HG03066 (cell line): ENCODE results near the gene SGTA.
"Not testable (repeated sequence)": the region's sequence is repeated elsewhere in the genome, so short reads cannot be mapped to it uniquely, and the experiment has no call there.

Experiments used
- ATAC-seq: cut with Tn5 transposase; IDR thresholded peaks from one replicate; pipeline ENCODE4 v1.9.1; 2021; ENCODE audit warnings: low read depth; ENCODE audit not compliant: unreplicated experiment

Gene SGTA

DNA sequence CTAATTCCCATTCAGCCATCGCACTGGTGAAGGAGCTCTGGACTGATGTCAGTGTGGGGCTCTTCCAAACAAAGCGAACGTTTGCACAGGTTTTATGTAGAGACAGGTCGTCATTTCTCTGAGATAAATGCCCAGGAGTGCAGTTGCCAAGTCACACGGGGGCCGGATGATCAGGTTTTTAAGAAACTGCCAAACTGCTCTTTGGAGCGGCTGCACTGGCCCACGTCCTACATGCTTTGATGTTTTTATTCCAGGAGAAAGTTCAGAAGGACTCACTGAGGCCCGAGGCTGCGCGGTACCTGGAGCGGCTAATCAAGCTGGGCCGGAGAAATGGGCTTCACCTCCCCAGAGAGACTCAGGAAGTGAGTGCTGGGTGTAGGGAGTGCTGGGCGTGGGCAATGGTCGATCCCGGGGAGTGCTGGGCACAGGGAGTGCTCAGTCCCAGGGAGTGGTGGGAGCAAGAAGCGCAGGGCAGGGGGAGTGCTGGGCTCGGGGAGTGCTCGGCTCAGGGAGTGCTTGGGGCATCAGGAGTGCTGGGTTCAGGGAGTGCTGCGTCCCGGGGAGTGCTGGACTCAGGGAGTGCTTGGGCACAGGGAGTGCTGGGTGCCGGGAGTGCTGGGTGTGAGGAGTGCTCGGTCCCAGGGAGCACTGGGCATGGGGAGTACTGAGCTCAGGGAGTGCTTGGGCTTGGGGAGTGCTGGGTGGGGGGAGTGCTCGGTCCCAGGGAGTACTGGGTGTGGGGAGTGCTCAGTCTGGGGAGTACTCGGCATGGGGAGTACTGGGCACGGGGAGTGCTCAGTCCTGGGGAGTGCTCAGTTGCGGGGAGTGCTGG is 13.0 kb upstream of the SGTA start:
- ATAC-seq = no peak

DNA sequence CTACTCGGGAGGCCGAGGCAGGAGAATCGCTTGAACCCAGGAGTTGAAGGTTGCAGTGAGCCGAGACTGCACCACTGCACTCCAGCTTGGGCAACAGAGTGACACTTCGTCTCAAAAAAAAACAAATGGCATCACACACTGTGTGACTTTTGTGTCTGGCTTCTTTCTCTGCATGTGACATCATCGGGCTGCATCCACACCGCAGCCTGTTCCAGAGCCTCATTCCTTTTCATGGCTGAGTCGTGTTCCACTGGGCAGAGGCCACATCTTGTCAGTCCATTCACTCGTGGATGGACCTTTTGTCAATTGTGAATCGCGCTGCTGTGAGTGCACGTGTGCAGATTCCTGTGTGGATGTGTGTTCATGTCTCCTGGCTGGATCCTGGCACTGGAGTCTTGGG is 10.5 kb upstream of the SGTA start:
- ATAC-seq = no peak

DNA sequence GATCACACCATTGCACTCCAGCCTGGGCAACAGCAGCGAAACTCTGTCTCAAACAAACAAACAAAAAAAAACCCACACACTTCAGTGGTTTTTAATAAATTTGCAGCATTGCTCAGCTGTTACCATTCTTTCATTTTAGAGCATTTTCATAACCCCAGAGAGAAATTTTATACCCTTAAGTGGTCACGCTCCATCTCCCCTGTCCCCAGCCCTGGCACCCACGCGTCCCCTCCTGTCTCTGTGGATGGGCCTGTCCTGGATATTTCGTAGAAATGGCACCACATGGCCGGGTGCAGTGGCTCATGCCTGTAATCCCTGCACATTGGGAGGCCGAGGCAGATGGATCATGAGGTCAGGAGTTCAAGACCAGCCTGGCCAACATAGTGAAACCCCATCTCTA is 10.1 kb upstream of the SGTA start:
- no peak for ATAC-seq

DNA sequence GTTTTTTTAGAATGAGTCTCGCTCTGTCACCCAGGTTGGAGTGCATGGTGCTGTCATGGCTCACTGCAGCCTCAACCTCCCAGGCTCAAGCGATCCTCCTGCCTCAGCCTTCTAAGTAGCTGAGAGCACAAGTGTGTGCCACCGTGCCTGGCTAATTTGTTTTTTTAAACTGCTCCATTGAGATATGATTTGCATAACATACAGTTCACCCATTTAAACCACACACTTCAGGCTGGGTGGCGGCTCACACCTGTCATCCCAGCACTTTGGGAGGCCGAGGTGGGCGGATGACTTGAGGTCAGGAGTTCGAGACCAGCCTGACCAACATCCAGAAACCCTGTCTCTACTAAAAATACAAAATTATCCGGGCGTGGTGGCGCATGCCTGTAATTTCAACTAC is 9.6 kb upstream of the SGTA start:
- not testable (repeated sequence) for ATAC-seq

DNA sequence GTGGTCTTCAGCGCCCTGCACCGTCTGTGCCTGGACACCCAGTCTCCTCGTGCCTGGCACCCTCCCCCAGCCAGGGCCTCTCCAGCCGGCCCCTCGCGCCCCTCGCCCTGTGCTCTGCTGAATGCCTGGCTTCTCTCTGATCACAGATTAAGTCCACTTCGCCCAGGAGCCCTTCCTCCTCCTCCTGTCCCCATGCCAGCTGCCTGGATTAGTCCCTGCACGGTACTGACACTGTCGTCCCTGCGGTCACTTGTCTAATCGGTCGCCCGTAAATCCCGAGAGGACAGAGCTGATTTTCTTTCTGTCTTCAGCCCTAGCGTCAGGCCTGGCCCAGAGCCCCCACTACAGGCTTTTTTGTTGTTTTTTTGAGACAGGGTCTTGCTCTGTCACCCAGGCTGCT is 8.8 kb upstream of the SGTA start:
- ATAC-seq = no peak

DNA sequence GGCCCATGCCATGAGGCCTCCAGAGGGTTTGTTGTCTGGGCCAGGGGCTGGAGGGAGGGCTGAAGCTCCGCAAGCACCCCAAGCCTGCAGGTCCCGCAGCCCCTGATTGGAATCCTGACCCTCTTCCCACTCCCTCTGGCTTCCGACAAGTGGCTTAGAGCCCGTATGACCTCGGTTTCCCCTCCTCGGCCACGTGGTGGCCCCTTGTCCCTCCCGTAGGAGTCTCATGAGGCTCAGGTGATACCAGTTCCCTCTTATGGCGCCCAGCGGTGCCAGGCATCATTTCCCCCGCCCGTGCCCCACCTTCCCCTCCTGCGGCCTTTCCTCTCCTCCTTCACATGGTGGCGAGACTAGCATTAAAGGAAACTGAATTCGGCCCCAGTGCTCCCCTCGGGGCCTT is 8.4 kb upstream of the SGTA start:
- ATAC-seq = no peak

DNA sequence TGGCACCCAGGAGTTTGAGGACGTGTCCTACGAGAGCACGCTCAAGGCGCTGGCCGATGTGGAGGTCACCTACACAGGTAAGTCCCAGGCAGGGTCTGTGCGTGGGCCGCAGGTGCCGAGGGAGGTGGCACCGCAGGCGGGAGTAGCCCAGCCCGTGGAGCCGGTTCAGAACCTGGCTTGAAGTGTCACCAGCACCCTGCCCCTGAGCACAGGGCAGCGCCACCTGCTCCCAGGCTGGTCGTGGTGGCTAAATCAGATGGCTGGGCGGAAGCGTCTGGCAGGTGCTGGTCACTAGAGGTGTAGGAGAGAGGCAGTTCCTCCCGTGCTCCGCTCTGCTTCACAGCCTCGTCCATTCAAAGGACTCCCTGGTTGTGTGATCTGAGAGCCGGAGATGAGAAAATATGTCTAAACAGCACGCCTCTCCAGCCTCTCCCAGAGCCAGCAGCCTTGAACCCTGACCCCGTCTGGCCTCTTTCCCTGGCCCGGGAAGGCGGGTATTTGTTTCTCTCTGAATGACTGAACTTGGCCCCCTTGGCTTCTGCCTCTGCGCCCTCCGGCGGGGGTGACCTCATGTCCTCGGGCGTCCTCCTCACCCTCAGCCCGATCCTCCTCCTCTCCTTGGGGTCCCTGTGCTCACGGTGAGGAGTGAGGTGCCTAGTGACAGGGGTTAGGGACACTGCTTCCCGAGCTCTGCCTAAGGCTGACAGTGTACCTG is 7.6 kb upstream of the SGTA start:
- ATAC-seq = no peak

DNA sequence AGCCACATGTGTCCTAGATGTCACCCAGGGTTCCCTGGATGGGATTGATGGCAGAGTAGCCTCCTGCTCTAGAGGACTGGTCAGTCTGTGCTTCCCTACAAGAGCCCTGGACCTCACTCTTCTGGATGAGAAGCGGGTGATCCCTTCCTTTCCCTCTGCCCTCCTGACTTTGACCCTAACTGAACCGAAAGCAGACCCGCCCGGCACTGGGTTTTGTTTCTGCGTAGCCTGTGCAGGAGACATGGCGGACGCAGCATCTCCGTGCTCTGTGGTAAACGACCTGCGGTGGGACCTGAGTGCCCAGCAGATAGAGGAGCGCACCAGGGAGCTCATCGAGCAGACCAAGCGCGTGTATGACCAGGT is 7.1 kb upstream of the SGTA start:
- no peak for ATAC-seq

DNA sequence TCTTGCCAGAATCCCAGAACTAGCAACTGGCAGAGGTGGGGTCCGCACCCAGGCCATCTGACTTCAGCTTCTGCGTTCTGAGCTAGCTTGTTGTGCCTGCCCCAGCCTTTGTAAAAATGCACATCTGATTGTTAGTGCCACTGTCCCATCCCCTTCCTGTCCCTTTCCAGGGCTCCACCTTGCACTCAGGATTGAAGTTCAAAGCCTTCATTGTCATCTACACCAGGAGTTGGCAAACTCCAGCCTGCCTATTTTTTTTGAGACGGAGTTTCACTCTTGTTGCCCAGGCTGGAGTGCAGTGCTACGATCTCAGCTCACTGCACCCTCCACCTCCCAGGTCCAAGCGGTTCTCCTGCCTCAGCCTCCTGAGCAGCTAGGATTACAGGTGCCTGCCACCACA is 5.2 kb upstream of the SGTA start:
- no peak for ATAC-seq

DNA sequence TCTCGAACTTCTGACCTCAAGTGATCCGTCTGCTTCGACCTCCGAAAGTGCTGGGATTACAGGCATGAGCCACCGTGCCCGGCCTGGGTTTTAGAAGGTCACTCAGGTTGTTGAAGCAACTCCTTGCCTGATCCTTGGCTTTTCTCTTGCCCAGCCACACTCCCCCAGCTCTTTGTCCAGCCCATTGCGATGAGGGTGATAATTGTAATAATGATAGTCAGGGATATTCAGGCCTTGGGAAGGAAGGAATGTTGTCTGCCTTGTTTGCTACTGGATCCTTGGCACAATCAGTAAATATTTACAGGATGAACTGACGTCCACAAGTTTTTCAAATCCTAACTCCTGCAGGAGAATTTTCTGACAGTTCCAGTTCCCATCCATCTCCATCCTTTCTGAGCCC is 4.0 kb upstream of the SGTA start:
- ATAC-seq = no peak

DNA sequence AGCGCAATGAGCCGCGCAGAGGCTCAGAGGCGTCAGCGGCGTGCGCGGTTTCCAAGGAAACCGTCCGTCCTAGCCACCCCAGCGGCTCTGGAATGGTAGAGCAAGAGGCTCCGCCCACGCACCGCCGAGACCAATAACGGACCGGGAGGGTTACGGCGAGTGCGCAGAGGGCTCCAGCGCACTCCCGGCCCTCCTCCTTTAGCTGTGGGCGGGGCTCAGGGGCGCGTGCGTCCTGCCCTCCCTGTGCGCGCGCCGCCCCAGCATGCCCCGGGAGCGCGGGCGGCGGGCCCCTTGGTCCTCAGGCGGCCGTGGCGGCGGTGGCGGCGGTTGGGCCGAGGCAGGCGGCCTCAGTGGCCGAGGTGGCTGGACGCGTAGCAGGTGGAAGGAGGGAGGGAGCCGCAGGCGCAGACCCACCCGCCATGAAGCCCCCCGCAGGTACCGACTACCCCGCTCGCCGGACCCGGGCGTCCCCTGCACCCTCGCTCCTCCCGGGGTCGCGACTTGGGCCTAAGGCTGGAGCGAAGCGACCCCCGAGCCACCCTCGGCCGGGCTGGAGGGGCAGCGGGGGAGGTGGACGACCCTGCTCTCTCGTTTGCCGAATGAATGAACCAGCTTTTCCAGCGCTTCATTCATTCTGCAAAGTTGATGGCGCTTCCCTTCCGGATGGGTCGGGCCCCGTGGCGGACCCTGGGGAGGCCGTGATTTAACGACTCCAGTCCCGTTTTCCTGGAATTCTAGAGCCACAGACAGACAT is 2.3 kb upstream of the SGTA start, which contains the start of gene THOP1:
TSS of gene THOP1 (plus strand) at position 260 of the 754 bp plus-strand sequence. CDS start at position 420, 160 bp downstream.
- peak; percentile 51 for ATAC-seq

DNA sequence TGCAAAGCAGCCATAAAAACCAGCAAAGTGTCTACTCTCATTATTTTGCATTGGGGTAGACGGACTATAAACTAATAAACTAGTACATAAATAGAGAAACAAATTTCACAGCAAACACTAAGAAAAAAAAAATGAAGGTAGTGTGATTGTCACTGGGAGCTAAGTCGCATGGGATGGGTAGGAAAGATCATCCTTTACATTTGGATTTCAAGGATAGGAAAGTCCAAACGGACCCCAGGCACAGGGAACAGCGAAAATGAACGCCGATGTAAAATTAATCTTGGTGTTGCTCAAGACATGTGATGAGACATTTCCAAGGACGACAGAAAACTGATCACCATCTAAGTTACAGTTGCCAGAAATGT is 690 bp upstream of the SGTA start:
- no peak for ATAC-seq

DNA sequence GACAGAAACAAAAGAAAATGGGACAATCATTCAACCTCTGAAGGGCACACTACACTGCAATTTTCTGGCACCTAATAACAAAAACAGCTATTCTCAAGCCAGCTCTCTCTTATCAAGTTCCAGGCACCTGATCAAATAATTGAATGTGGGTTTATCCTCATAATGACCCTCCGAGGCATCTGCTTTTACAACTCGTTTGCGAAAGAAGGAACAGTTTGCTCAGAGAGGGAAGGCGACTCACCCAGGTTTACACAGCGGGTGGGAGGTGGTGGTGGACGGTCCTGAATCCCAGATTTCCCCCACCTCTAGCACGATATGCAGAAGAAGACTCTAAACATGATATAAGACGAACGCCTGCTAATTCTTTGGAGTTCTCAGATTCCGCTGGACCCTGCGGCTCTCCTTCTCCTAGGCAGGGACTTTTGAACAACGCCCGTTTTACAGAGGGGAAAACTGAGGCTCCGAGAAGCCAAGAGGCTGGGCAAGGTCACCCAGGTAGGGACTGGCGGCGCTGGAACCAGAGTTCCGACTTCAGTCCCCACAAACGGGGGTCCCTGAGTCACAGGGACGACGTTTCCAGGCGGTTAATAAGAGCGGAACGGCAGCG is 641 bp downstream of the SGTA start:
- no peak for ATAC-seq

DNA sequence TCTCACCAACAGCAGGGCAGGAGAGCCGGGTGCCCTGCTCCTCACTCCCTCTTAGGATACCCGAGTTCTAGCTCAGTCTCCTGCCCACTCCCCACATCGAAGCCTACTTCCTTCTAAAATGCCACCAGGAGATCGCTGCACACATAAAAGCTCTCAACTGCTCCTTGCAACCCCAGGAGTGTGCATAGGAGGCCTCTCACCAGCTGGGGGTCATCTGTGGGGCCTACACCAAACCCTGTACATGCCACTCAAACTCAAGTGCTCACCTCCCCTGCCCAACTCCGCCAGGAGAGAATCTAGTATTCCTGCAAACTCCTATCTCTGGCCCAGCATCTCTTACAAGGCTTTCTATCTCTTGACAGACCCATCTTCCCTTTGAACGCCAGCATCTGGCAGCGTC is 2.8 kb downstream of the SGTA start:
- ATAC-seq = no peak

DNA sequence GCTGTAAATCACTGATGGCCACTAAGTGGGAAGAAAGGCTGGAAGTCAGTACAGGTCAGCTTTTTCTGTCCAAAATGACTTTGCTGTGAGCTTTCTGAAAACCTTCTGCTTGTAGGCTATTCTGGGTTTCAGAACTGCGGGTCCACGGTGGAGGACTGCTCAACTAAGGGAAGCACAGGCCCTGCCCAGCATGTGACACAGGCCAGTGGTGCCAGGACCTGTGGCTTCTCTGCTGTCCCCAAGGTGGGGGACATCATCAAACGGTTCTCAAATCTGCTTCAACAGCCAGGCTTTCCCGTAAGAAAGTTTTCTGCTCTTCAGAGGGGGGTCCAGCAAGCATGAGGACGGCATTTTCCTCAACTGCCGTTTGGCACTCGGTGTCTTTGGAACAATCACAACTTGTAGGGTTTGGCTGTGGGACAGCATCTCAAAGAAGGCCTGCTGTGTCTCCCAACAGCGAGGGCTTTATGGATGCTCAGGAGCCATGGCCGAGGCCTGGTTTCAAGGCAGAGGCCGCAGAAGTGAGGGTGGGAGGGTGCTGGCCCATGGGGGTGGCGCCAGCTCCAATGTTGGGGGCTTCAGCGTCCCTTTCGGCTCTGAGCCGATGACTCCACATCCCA is 3.8 kb downstream of the SGTA start:
- ATAC-seq = no peak

DNA sequence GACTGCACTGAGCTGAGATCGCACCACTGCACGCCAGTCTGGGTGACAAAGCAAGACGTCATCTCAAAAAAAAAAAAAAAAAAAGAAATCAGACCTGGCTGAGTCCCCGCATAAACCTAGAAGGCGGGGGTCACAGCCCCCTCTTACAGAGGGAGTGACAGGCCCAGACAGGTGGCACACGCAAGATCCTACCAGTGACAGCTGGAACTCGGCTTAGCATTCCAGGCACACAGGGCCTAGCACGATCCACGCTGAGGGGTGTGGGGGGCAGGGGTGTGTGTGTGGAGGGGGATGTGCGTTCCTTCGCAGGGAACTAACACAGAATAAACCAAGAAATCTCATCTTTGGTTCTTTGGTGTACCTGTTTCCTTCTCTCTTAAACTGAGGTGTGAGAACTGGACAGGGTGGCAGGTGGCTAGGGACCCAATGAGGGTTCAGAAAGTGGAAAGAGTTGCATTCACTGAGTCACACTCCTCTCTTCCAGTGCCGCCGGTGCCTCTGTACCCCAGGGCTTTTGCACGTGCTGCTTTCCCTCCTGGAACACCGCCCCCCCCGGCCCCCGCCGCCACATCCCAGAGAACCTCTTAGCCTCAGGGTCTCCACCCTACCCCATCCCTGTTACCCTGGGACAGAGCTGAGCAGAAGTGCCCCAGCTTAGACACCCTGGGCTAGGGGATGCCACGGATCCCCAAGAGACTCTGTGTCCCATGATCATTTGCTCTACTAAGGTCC is 5.0 kb downstream of the SGTA start:
- ATAC-seq = no peak

DNA sequence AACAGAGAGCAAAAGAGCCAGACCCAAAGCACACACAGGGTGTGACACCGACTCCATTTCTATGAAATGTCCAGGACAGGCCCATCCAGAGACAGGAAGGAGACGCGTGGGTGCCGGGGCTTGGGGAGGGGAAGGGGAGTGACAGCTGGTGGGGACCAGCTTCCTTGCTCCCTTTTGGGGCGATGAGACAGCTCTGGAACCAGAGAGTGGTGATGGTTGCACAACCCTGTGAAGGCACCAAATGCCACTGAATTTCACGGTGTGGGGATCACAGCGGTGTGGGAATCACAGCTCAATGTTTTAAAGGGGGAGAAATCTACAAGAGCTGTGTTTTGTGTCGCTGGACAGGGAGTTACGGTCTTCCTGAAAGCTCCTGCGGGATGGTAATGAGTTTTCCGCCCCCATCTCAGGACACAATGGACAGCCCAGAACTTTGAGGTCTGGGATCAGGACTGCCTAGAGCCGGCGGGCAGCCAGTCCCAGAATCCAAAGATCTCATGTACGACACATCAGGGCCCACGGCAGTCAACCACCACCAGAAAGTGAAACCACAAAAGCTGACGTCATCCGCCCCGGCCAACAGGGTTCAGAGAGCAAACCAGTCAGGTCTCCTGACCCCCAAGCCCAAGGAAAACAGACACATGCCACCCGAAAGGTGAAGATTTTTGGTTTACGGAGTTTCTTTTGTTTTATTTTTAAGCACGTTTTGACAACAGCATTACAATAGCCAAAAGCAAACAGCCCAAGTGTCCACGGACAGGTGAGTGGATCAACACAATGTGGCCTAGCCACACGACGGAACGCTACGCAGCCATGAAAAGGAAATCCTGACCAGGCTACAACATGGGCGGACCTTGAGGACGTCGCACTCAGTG is 7.3 kb downstream of the SGTA start:
- ATAC-seq = no peak

DNA sequence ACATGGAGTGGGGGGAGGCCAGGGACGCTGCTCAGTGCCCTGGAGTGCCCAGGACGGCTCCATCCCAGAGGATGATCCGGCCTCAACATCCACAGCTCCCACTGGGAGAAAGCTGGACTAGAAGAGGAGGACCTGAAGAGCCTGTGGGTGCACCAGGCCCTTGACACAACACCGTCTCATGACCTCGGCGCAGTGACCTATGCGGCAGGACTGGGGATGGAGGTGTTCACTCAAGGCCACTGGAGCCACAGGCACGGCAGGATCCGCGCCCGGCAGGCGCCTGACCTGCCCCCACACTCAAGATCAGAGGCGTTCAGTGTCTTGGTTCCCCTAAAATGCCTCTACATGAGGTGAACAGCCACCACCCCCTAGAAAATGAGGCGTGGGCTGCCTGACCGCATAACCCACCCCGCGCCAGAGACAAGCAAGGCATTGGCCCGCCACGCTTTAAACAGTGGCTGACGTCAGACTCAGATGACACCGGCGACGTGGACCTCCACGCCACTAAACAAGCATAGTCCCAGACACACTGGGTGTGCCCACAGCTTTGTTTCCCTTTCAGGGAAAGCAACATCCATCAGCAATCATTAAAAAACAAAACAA is 8.0 kb downstream of the SGTA start:
- ATAC-seq = no peak
